SK-N-SH (cell line): Measurements from ENCODE around the gene CSF2RB. TPM values are rescaled to one million over a fixed set of nuclear protein-coding genes. Genes with fewer than 3 reads are reported as not detected.

Source experiments
- CTCF ChIA-PET: fragments of 300-600, 350-600 bp; formaldehyde crosslinking; extraction: SDS; loops from one replicate; lab custom pipeline; 2021; lab: Yijun Ruan, JAX
- POLR2A ChIA-PET: fragments of 350-600 bp; sonication (Branson Sonifier 250); formaldehyde crosslinking; extraction: SDS; loops from one replicate; lab custom pipeline; 2020; ENCODE audit warnings: antibody characterized with exemption, inconsistent platforms; lab: Yijun Ruan, JAX
- DNase-seq: peaks from one replicate; pipeline ENCODE4 v3.0.0; 2012
- H2AFZ ChIP-seq: fragments of 200-600 bp; sonication (generic); 2 replicates; pipeline ENCODE4 v1.8.1; 2016; ENCODE audit warnings: antibody characterized with exemption, mild to moderate bottlenecking, low read depth
- H3F3A ChIP-seq: fragments of 200-600 bp; sonication (generic); replicated peaks from 2 replicates; pipeline ENCODE3; 2016; ENCODE audit warnings: antibody characterized with exemption, mild to moderate bottlenecking; ENCODE audit not compliant: insufficient read depth
- H3K27ac ChIP-seq, 2 experiments: fragments of 200-500 bp in 1 of 2; fragments of 200-600 bp in 1 of 2; sonication (Bioruptor generic) in 1 of 2; sonication (generic), shearing (Covaris generic) in 1 of 2; 2 replicates each; pipeline versions ENCODE4 v1.5.1 to v1.6.1; 2014 to 2016; ENCODE audit warnings: low read depth in 2 of 2, inconsistent platforms in 1 of 2, low read length in 1 of 2, mild to moderate bottlenecking in 1 of 2, mixed read lengths in 1 of 2
- H3K27me3 ChIP-seq: fragments of 200-600 bp; sonication (generic), shearing (Covaris generic); 2 replicates; pipeline ENCODE4 v1.6.1; 2016; ENCODE audit warnings: mixed run types; ENCODE audit not compliant: insufficient read depth
- H3K36me3 ChIP-seq, 2 experiments: fragments of 200-500 bp in 1 of 2; fragments of 200-600 bp in 1 of 2; sonication (Bioruptor generic) in 1 of 2; sonication (generic) in 1 of 2; replicated peaks in 1 of 2; 2 replicates each; pipeline versions ENCODE3 to v1.5.1; 2014 to 2016; ENCODE audit warnings: low read length in 1 of 2, mild to moderate bottlenecking in 1 of 2; ENCODE audit not compliant: insufficient read depth in 2 of 2, control insufficient read depth in 1 of 2
- H3K4me1 ChIP-seq, 2 experiments: fragments of 200-500 bp in 1 of 2; fragments of 200-600 bp in 1 of 2; sonication (Bioruptor generic) in 1 of 2; sonication (generic), shearing (Covaris generic) in 1 of 2; 2 replicates each; pipeline versions ENCODE4 v1.5.1 to v1.6.1; 2014 to 2016; ENCODE audit warnings: low read depth in 1 of 2, low read length in 1 of 2, mixed run types in 1 of 2; ENCODE audit not compliant: insufficient read depth in 2 of 2, control insufficient read depth in 1 of 2
- H3K4me2 ChIP-seq: fragments of 200-600 bp; sonication (generic), shearing (Covaris generic); 2 replicates; pipeline ENCODE4 v1.6.1; 2017; ENCODE audit warnings: mixed run types
- H3K4me3 ChIP-seq, 2 experiments: fragments of 200-500 bp in 1 of 2; fragments of 200-600 bp in 1 of 2; sonication (Bioruptor generic) in 1 of 2; sonication (generic), shearing (Covaris generic) in 1 of 2; 2 replicates each; pipeline versions ENCODE4 v1.5.1 to v1.8.1; 2014 to 2016; ENCODE audit warnings: low read depth in 2 of 2, inconsistent platforms in 1 of 2, low read length in 1 of 2, mild to moderate bottlenecking in 1 of 2, mixed read lengths in 1 of 2, moderate library complexity in 1 of 2
- H3K79me2 ChIP-seq: fragments of 200-600 bp; sonication (generic); 2 replicates; pipeline ENCODE4 v1.8.1; 2017; ENCODE audit warnings: mild to moderate bottlenecking; ENCODE audit not compliant: insufficient read depth
- H3K9ac ChIP-seq: fragments of 200-600 bp; sonication (generic); 2 replicates; pipeline ENCODE4 v1.6.1; 2017; ENCODE audit warnings: mixed run types
- H3K9me2 ChIP-seq: fragments of 200-600 bp; sonication (generic); 2 replicates; pipeline ENCODE4 v1.6.1; 2017; ENCODE audit warnings: mixed run types
- H3K9me3 ChIP-seq: fragments of 200-600 bp; sonication (generic); 2 replicates; pipeline ENCODE4 v1.6.1; 2017; ENCODE audit warnings: mixed run types, mild to moderate bottlenecking, moderate library complexity
- H4K20me1 ChIP-seq: fragments of 200-600 bp; sonication (generic); 2 replicates; pipeline ENCODE4 v1.6.1; 2017; ENCODE audit warnings: mild to moderate bottlenecking, mixed run types; ENCODE audit not compliant: insufficient read depth
- CTCF ChIP-seq: fragments of 200-600 bp; sonication (generic); IDR thresholded peaks from 2 replicates; pipeline ENCODE4 v1.6.1; 2017; ENCODE audit warnings: antibody characterized with exemption, mild to moderate bottlenecking, moderate library complexity
- FOXJ3 ChIP-seq: sonication (generic); formaldehyde crosslinking; IDR thresholded peaks from 2 replicates; pipeline ENCODE4 v1.5.1; 2020; ENCODE audit warnings: mild to moderate bottlenecking, missing genetic modification reagents
- GATA2 ChIP-seq: sonication (generic); formaldehyde crosslinking; IDR thresholded peaks from 2 replicates; pipeline ENCODE4 v1.5.0; 2020; ENCODE audit warnings: mild to moderate bottlenecking, missing genetic modification reagents
- IRF3 ChIP-seq: fragments of 150-350 bp; IDR thresholded peaks from 2 replicates; pipeline ENCODE4 v1.6.1; 2016; ENCODE audit warnings: mild to moderate bottlenecking, low read depth, low read length
- MEF2A ChIP-seq: IDR thresholded peaks from 2 replicates; pipeline ENCODE4 v1.4.0; 2012; ENCODE audit warnings: low read depth, borderline replicate concordance
- SMC3 ChIP-seq: IDR thresholded peaks from 2 replicates; pipeline ENCODE4 v1.6.1; 2012; ENCODE audit warnings: low read depth, low read length, improper control_type of control experiment
- TAF1 ChIP-seq: IDR thresholded peaks from 2 replicates; pipeline ENCODE4 v1.6.1; 2012; ENCODE audit warnings: low read depth, mild to moderate bottlenecking, low read length, moderate library complexity, borderline replicate concordance
- TCF12 ChIP-seq: IDR thresholded peaks from 2 replicates; pipeline ENCODE4 v1.4.0; 2012
- ZBTB33 ChIP-seq: IDR thresholded peaks from 2 replicates; pipeline ENCODE4 v1.4.0; 2012; ENCODE audit warnings: low read depth, borderline replicate concordance
- WGBS: methylation state at CpG from one replicate; pipeline ENCODE4 v1.1.6; 2017; ENCODE audit warnings: low lambda C conversion rate; 5-methylcytosine and 5-hydroxymethylcytosine counted together
- polyA plus RNA-seq, 3 experiments: library from polyadenylated mRNA; depleted of rRNA; stranded (reverse); fragments of >200 nt; gene quantifications; 2 replicates each; pipeline ENCODE4 v1.2.3, GENCODE V29; 2012

Gene CSF2RB
- polyA plus RNA-seq, 1 of the 3 experiments (the other 2 are of a cell fraction) = not detected

GRCh38 chr22:36901411-36902142, 11.9 kb upstream of the CSF2RB start:
- H3K9ac ChIP-seq = no peak overlapping the region
- H2AFZ ChIP-seq = no peak overlapping the region
- no peaks in the 10 kb centered on the region for H3K36me3 ChIP-seq
- H3K9me2 ChIP-seq = no peaks in the 10 kb centered on the region
- H3K4me3 ChIP-seq = no peak overlapping the region
- H3K4me1 ChIP-seq = no peaks in the 10 kb centered on the region
- ChIA-PET CTCF (no interaction called here), POLR2A (no interaction called here)
- no peaks in the 10 kb centered on the region for H3K9me3 ChIP-seq
- H3K4me2 ChIP-seq = no peak overlapping the region
- H3K27ac ChIP-seq = no peak overlapping the region
- H4K20me1 ChIP-seq = no peaks in the 10 kb centered on the region
- TF ChIP-seq MEF2A = no peak
- no peak for TF ChIP-seq CTCF
- no peak for TF ChIP-seq ZBTB33
- TF ChIP-seq IRF3 = no peak
- TF ChIP-seq FOXJ3 (CRISPR knock-in tag) = no peak
- no peak for TF ChIP-seq SMC3
- TF ChIP-seq GATA2 (CRISPR knock-in tag) = no peak
- TF ChIP-seq TCF12 = no peak
- WGBS = 39% methylated on average over 11 of the region's 13 CpGs
- peaks cover 11% of the 10 kb centered on the region; the same call in 1 of the 2 replicates for H3K27me3 ChIP-seq
- no peaks in the 10 kb centered on the region for H3K79me2 ChIP-seq
- no peaks in the 10 kb centered on the region for H3F3A ChIP-seq
- no peak for DNase-seq

GRCh38 chr22:36902143-36902926, 11.1 kb upstream of the CSF2RB start:
- TF ChIP-seq TAF1 = no peak
- 17% methylated on average over 8 of the region's 8 CpGs for WGBS
- DNase-seq = no peak
- POLR2A ChIA-PET = no interaction called here
- Histone ChIP-seq H3K9ac (no peak overlapping the region), H4K20me1 (no peaks in the 10 kb centered on the region), H3K4me1 (no peaks in the 10 kb centered on the region), H3K27me3 (peaks cover 11% of the 10 kb centered on the region; the same call in 1 of the 2 replicates), H3K9me2 (no peaks in the 10 kb centered on the region), H3K4me3 (no peak overlapping the region), H2AFZ (no peak overlapping the region), H3K27ac (no peak overlapping the region), H3F3A (no peaks in the 10 kb centered on the region), H3K9me3 (no peaks in the 10 kb centered on the region), H3K4me2 (no peak overlapping the region), H3K36me3 (no peaks in the 10 kb centered on the region), H3K79me2 (no peaks in the 10 kb centered on the region)
- CTCF ChIA-PET = no interaction called here
